Adipocyte (in vitro differentiated cells): ENCODE data around the gene EDNRB.
"Not testable (repeated sequence)": the region's sequence is repeated elsewhere in the genome, so short reads cannot be mapped to it uniquely, and the experiment has no call there.

Source experiments
- DNase-seq: peaks from one replicate; pipeline ENCODE4 v3.0.0-alpha.2; 2015; ENCODE audit warnings: low read depth
- H3K27me3 ChIP-seq: replicated peaks from 2 replicates; pipeline ENCODE4 v1.7.0; 2013; ENCODE audit warnings: mild to moderate bottlenecking, low read length, moderate library complexity; ENCODE audit not compliant: control insufficient read depth, insufficient read depth
- H3K36me3 ChIP-seq: 2 replicates; pipeline ENCODE4 v1.7.0; 2013; ENCODE audit warnings: low read length, mild to moderate bottlenecking, moderate library complexity; ENCODE audit not compliant: control insufficient read depth, insufficient read depth, severe bottlenecking
- H3K4me1 ChIP-seq: 2 replicates; pipeline ENCODE4 v1.7.0; 2013; ENCODE audit warnings: mild to moderate bottlenecking, low read length, moderate library complexity; ENCODE audit not compliant: control insufficient read depth, insufficient read depth
- H3K4me3 ChIP-seq: 2 replicates; pipeline ENCODE4 v1.7.0; 2013; ENCODE audit warnings: mild to moderate bottlenecking, low read length, moderate library complexity
- H3K9ac ChIP-seq: 2 replicates; pipeline ENCODE4 v1.7.0; 2013; ENCODE audit warnings: mild to moderate bottlenecking, low read length, moderate library complexity
- H3K9me3 ChIP-seq: 2 replicates; pipeline ENCODE4 v1.7.0; 2013; ENCODE audit warnings: mild to moderate bottlenecking, low read length, moderate library complexity; ENCODE audit not compliant: control insufficient read depth

Gene EDNRB

DNA sequence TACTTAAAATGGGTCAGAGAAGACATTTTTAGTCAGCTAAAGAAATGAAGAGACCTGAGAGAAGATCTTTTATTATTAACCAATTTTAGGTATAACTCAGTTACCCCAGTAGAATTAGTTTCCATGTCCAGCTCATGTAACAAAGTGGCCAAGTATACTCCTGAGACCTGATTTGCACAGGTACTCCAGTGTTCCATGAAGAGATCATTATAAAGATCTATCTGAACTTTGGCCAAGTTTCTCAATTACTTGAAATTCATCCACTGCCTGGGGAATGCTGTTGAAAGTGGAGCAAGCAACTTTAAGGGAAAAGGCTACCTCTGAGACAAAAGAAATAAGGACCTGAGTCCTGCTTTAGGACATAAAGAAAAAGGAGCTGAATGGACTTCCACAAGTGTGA is 47.0 kb downstream of the EDNRB start:
- Histone ChIP-seq H3K4me1 (peaks cover 45% of the 10 kb centered on the region), H3K9ac (no peak overlapping the region), H3K27me3 (no peaks in the 10 kb centered on the region)

DNA sequence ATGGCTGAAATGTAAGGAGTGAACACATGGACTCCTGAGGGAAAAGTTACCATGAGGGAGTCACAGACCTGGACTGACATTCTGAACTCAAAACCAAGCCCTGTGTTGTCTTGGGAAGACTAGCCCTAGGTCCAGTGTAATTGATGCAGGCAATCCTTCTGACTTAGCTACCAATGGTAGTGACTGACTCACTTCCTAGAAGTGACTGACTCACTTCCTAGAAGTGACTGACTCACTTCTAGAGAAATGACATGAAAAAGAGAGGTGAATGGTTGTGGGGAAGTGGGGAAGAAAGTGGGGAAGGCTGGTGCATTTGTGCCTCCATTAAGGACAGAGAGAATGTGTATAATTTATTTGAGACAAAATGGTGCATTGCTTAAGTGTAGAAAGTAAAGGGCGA is 49.9 kb downstream of the EDNRB start:
- Histone ChIP-seq H3K9me3 (peaks cover 18% of the 10 kb centered on the region), H3K4me3 (no peak overlapping the region), H3K36me3 (no peaks in the 10 kb centered on the region), H3K27me3 (no peaks in the 10 kb centered on the region), H3K4me1 (peaks cover 47% of the 10 kb centered on the region), H3K9ac (no peak overlapping the region)
- DNase-seq: no peak

More for the DNA sequence above, 47.0 kb downstream of the EDNRB start:
- no peak overlapping the region for H3K4me3 ChIP-seq
- DNase-seq: no peak
- H3K36me3 ChIP-seq: no peaks in the 10 kb centered on the region
- H3K9me3 ChIP-seq: peaks cover 18% of the 10 kb centered on the region

GRCh38 chr13:77866971-77867370 is 51.7 kb downstream of the EDNRB start:
- no peak for DNase-seq
- peaks cover 11% of the 10 kb centered on the region for H3K9me3 ChIP-seq
- H3K4me1 ChIP-seq: peaks cover 37% of the 10 kb centered on the region
- H3K36me3 ChIP-seq: no peaks in the 10 kb centered on the region
- H3K27me3 ChIP-seq: no peaks in the 10 kb centered on the region
- H3K4me3 ChIP-seq: no peak overlapping the region
- H3K9ac ChIP-seq: no peak overlapping the region

DNA sequence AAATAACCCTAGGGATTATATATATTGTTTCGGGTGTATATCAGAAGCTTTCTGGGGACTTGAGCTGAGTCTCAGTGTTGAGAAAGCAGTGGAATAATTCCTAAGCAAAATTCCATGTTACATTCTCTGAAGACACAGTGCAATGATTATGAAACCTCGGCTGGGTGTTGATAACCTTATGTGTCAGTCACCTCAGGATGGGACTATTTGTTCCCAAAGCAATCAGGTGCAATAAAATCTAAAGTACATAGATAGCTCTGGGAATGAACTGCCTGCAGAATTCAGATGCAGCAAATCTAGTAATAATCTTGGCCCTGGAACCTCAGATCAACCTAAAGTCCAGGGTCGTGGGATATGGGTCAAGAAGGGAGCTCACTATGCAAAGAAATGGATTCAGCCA is 53.0 kb downstream of the EDNRB start:
- Histone ChIP-seq H3K36me3 (no peaks in the 10 kb centered on the region), H3K4me3 (peak overlapping the region; percentile 15), H3K9ac (peak overlapping the region; percentile 20), H3K4me1 (peaks cover 32% of the 10 kb centered on the region), H3K9me3 (peaks cover 11% of the 10 kb centered on the region), H3K27me3 (no peaks in the 10 kb centered on the region)
- DNase-seq: no peak

DNA sequence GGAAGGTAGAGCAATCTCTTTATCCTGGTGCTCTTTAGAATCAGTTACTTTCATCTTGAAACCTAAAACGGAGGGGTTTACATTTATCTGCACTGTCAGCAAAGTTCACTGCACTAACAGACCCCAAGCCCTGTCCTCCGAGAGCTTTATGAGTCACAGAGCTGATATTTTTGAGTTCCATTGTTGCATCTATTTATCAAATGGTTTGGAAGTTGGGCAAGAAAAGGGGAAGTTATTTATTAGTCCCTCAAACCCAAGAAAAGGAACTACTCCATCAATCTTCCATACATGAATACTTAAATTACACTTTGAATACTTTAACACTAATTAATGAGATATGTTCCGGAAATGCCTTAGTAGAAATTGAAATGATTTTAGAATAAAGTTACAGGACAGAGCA is 55.5 kb downstream of the EDNRB start:
- no peaks in the 10 kb centered on the region for H3K36me3 ChIP-seq
- DNase-seq: no peak
- no peaks in the 10 kb centered on the region for H3K27me3 ChIP-seq
- peaks cover 8% of the 10 kb centered on the region for H3K9me3 ChIP-seq
- no peak overlapping the region for H3K4me3 ChIP-seq
- H3K4me1 ChIP-seq: peaks cover 47% of the 10 kb centered on the region
- H3K9ac ChIP-seq: no peak overlapping the region

- H3K4me1 ChIP-seq: peaks cover 43% of the 10 kb centered on the region
- H3K4me3 ChIP-seq: no peak overlapping the region
- H3K36me3 ChIP-seq: no peaks in the 10 kb centered on the region
- peak; percentile 20 for DNase-seq
- H3K9ac ChIP-seq: no peak overlapping the region
- H3K9me3 ChIP-seq: no peaks in the 10 kb centered on the region
- no peaks in the 10 kb centered on the region for H3K27me3 ChIP-seq
These were observed 56.9 kb downstream of the EDNRB start for GRCh38 chr13:77861741-77862140.

- Histone ChIP-seq H3K36me3 (no peaks in the 10 kb centered on the region), H3K9me3 (no peaks in the 10 kb centered on the region), H3K4me3 (peak overlapping the region; percentile 48), H3K4me1 (peaks cover 31% of the 10 kb centered on the region), H3K9ac (no peak overlapping the region), H3K27me3 (no peaks in the 10 kb centered on the region)
- peak; percentile 71 for DNase-seq
These were observed 58.1 kb downstream of the EDNRB start for GRCh38 chr13:77860507-77860981.

GRCh38 chr13:77859450-77859849 is 59.2 kb downstream of the EDNRB start:
- DNase-seq: peak; percentile 64
- no peaks in the 10 kb centered on the region for H3K36me3 ChIP-seq
- peaks cover 20% of the 10 kb centered on the region for H3K4me1 ChIP-seq
- peak overlapping the region; percentile 36 for H3K9ac ChIP-seq
- H3K4me3 ChIP-seq: peak overlapping the region; percentile 48
- no peaks in the 10 kb centered on the region for H3K27me3 ChIP-seq
- no peaks in the 10 kb centered on the region for H3K9me3 ChIP-seq

DNA sequence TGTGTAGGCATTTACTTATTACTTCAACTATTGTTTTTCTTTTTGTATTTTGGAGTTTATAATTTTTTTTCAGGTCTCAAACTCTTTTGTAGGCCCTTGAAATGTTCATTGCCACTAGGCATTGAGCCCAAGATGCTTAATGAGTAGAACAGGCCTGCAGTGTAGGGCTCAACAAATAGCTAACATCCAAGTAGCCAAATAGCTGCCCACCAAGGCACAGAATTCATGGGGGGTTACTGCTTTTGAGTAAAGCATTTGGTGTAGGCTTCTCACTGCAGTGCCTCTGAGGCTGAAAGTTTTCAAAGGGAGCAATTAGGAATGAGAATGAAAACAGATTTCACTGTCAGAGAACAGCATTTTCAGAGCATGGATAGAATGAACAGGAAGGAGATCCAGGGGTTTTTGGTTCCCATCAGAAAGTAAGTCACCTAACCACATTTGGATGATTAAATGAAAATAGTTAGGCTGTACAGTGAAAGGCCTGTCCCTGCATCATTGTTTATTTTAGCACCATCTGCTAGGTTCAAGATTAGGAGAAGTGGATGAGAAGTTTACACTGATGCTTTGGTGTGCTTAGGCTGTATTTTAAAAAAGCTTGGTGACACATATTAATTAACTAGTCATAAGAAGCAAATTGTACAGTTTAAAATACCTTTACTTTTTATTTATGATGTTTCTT is 61.0 kb downstream of the EDNRB start:
- Histone ChIP-seq H3K27me3 (no peaks in the 10 kb centered on the region), H3K4me1 (peaks cover 20% of the 10 kb centered on the region), H3K9me3 (no peaks in the 10 kb centered on the region), H3K36me3 (no peaks in the 10 kb centered on the region), H3K9ac (no peak overlapping the region), H3K4me3 (no peak overlapping the region)
- DNase-seq: no peak

DNA sequence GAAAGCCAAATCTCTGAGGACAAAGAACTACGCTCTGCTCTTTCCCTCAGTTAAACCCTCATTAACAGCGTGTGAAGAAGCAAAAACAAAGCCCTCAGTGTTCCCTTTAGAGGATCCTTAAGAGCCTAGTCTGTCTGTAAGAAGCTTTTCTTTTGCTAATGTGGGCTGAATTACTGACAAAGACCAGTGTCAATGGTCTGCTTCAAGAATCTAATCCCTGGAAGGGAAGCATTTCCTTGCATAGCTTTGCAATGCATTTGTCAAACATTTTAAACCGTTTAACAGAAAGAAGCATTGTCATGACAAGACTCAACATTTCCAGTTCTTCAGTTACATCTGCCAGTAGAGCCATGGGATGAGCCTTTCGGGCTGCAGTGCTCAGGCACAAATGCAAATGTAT is 64.9 kb downstream of the EDNRB start:
- no peak overlapping the region for H3K4me3 ChIP-seq
- no peaks in the 10 kb centered on the region for H3K4me1 ChIP-seq
- no peak for DNase-seq

DNA sequence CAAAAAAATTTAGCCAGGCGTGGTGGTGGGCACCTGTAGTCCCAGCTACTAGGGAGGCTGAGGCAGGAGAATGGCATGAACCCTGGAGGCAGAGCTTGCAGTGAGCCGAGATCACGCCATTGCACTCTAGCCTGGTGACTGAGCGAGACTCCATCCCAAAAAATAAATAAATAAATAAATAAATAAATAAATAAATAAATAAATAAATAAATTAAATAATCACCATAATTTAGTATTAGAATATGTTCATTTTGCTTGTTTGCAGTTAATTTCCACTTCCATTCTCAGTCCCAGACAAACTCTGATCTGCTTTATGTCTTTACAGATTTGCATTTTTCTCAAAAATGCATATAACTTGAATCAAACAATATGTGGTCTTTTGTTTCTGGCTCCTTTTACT is 70.6 kb downstream of the EDNRB start:
- not testable (repeated sequence) for H3K36me3 ChIP-seq, H3K9me3 ChIP-seq, DNase-seq, H3K4me3 ChIP-seq, H3K27me3 ChIP-seq, H3K9ac ChIP-seq, H3K4me1 ChIP-seq

More for the DNA sequence above, 64.9 kb downstream of the EDNRB start:
- no peaks in the 10 kb centered on the region for H3K27me3 ChIP-seq
- H3K9me3 ChIP-seq: no peaks in the 10 kb centered on the region
- H3K36me3 ChIP-seq: no peaks in the 10 kb centered on the region
- H3K9ac ChIP-seq: no peak overlapping the region

DNA sequence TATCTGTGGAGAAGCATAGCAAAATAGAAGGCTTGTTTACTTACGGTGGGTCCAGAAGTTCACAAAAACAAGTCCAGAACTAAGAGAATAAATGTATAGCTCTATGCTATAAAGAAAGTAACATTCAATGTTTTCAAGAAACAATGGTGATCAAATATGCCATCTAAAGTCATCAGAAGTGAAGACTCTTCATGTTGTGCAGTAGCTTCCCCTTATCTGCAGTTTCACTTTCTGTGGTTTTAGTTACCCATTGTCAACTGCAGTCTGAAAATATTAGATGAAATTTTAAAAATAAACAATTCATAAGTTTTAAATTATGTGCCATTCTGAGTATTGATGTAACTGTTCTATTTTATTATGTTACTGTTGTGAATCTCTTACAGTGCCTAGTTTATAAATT is 72.5 kb downstream of the EDNRB start:
- Histone ChIP-seq H3K36me3 (no peaks in the 10 kb centered on the region), H3K27me3 (no peaks in the 10 kb centered on the region), H3K9ac (no peak overlapping the region), H3K4me3 (no peak overlapping the region), H3K4me1 (no peaks in the 10 kb centered on the region), H3K9me3 (no peaks in the 10 kb centered on the region)
- no peak for DNase-seq
